H1 (cell line): ENCODE measurements around the gene SSTR5. TPM values are rescaled to one million over a fixed set of nuclear protein-coding genes. Genes with fewer than 3 reads are reported as not detected.

Source experiments
- CTCF ChIA-PET: fragments of 300-600 bp; sonication (Branson Sonifier 250); formaldehyde crosslinking; loops from one replicate; lab custom pipeline; 2021; ENCODE audit not compliant: partially characterized antibody; lab: Charles Lee
- POLR2A ChIA-PET: fragments of 300-600 bp; sonication (Branson Sonifier 250); formaldehyde crosslinking; loops from one replicate; lab custom pipeline; 2021; ENCODE audit warnings: inconsistent platforms; ENCODE audit not compliant: partially characterized antibody; lab: Charles Lee
- DNase-seq, 2 experiments: peaks; one replicate each; pipeline versions ENCODE4 v3.0.0 to v3.0.0-alpha.2; 2010 to 2022; ENCODE audit warnings: low spot score in 2 of 2, low read depth in 1 of 2, mixed read lengths in 1 of 2
- FAIRE-seq: peaks from 2 replicates; lab custom pipeline; 2011; peaks lifted over from hg19 to GRCh38; lab: Jason Lieb, UNC
- H2AFZ ChIP-seq: 2 replicates; pipeline ENCODE4 v1.8.1; 2012; ENCODE audit warnings: low read length, inconsistent platforms
- H2AK5ac ChIP-seq: 2 replicates; pipeline ENCODE4 v1.6.1; 2013; ENCODE audit warnings: low read depth, low read length
- H2BK120ac ChIP-seq: replicated peaks from 2 replicates; pipeline ENCODE3; 2013; ENCODE audit warnings: low read depth, low read length, inconsistent platforms
- H2BK12ac ChIP-seq: 2 replicates; pipeline ENCODE4 v1.6.1; 2013; ENCODE audit warnings: low read depth, low read length
- H2BK15ac ChIP-seq: 2 replicates; pipeline ENCODE4 v1.6.1; 2013; ENCODE audit warnings: low read length
- H2BK20ac ChIP-seq: 2 replicates; pipeline ENCODE4 v1.6.1; 2013; ENCODE audit warnings: low read length
- H2BK5ac ChIP-seq: 2 replicates; pipeline ENCODE4 v1.6.1; 2013; ENCODE audit warnings: low read depth, low read length
- H3K14ac ChIP-seq: 2 replicates; pipeline ENCODE4 v1.6.1; 2013; ENCODE audit warnings: inconsistent platforms; ENCODE audit not compliant: insufficient read length
- H3K18ac ChIP-seq: 2 replicates; pipeline ENCODE4 v1.6.1; 2013; ENCODE audit warnings: low read length; ENCODE audit errors: extremely low read depth
- H3K23ac ChIP-seq: 2 replicates; pipeline ENCODE4 v1.6.1; 2013; ENCODE audit warnings: inconsistent platforms; ENCODE audit not compliant: insufficient read length
- H3K23me2 ChIP-seq: 2 replicates; pipeline ENCODE4 v1.6.1; 2013; ENCODE audit warnings: low read depth, low read length
- H3K27ac ChIP-seq: 2 replicates; pipeline ENCODE4 v1.6.1; 2011; ENCODE audit warnings: low read depth, low read length, inconsistent platforms
- H3K27me3 ChIP-seq, 4 experiments: replicated peaks in 1 of 4; 1 replicate in 1 of 4; 2 replicates in 3 of 4; pipeline versions ENCODE4 v1.6.1 to v1.8.1; 2011 to 2013; ENCODE audit warnings: low read length in 3 of 4, mild to moderate bottlenecking in 3 of 4, inconsistent platforms in 2 of 4, mixed read lengths in 2 of 4, moderate library complexity in 1 of 4; ENCODE audit not compliant: control insufficient read depth in 3 of 4, insufficient read depth in 3 of 4; ENCODE audit errors: extremely low read depth in 1 of 4
- H3K36me3 ChIP-seq, 4 experiments: 2 replicates each; pipeline versions ENCODE4 v1.6.1 to v1.8.1; 2011 to 2013; ENCODE audit warnings: mild to moderate bottlenecking in 4 of 4, low read length in 3 of 4, moderate library complexity in 2 of 4, control low read depth in 1 of 4, inconsistent platforms in 1 of 4; ENCODE audit not compliant: insufficient read depth in 4 of 4, control insufficient read depth in 2 of 4
- H3K4ac ChIP-seq: replicated peaks from 2 replicates; pipeline ENCODE3; 2013; ENCODE audit warnings: low read length, low read depth, mixed read lengths, inconsistent platforms; ENCODE audit not compliant: insufficient read length
- H3K4me1 ChIP-seq, 4 experiments: replicated peaks in 1 of 4; 1 replicate in 1 of 4; 2 replicates in 3 of 4; pipeline versions ENCODE4 v1.6.1 to v1.8.1; 2011 to 2013; ENCODE audit warnings: low read length in 3 of 4, inconsistent platforms in 2 of 4, mixed read lengths in 1 of 4; ENCODE audit not compliant: insufficient read depth in 4 of 4, control insufficient read depth in 3 of 4
- H3K4me2 ChIP-seq, 2 experiments: 2 replicates each; pipeline versions ENCODE4 v1.6.1 to v1.8.1; 2011 to 2013; ENCODE audit warnings: low read depth in 2 of 2, low read length in 2 of 2, control low read depth in 1 of 2, inconsistent platforms in 1 of 2, mild to moderate bottlenecking in 1 of 2; ENCODE audit not compliant: insufficient read depth in 1 of 2
- H3K4me3 ChIP-seq, 4 experiments: fragments of 200-600, 300-600 bp in 1 of 4; sonication (generic), shearing (Covaris generic), sonication (Bioruptor Twin) in 1 of 4; 2 replicates each; pipeline versions ENCODE4 v1.5.1 to v1.8.1; 2011 to 2016; ENCODE audit warnings: low read length in 4 of 4, low read depth in 3 of 4, control low read depth in 2 of 4, inconsistent platforms in 2 of 4, mild to moderate bottlenecking in 2 of 4, mixed read lengths in 1 of 4, moderate library complexity in 1 of 4; ENCODE audit not compliant: insufficient read depth in 2 of 4; ENCODE audit errors: extremely low read depth in 1 of 4
- H3K56ac ChIP-seq: replicated peaks from 2 replicates; pipeline ENCODE3; 2013; ENCODE audit warnings: low read depth, mild to moderate bottlenecking, mixed read lengths, low read length, inconsistent platforms; ENCODE audit not compliant: insufficient read length
- H3K79me1 ChIP-seq: 2 replicates; pipeline ENCODE4 v1.6.1; 2013; ENCODE audit warnings: low read depth, low read length, control low read depth
- H3K79me2 ChIP-seq, 2 experiments: 2 replicates each; pipeline versions ENCODE4 v1.6.1 to v1.8.1; 2012 to 2013; ENCODE audit warnings: low read length in 2 of 2, mild to moderate bottlenecking in 2 of 2, inconsistent platforms in 1 of 2; ENCODE audit not compliant: insufficient read depth in 2 of 2, control insufficient read depth in 1 of 2
- H3K9ac ChIP-seq, 4 experiments: replicated peaks in 1 of 4; 1 replicate in 1 of 4; 2 replicates in 3 of 4; pipeline versions ENCODE4 v1.6.1 to v1.8.1; 2011 to 2013; ENCODE audit warnings: low read depth in 3 of 4, low read length in 3 of 4, control low read depth in 2 of 4, mild to moderate bottlenecking in 2 of 4, moderate library complexity in 2 of 4, inconsistent platforms in 1 of 4; ENCODE audit errors: extremely low read depth in 1 of 4
- H3K9me3 ChIP-seq, 2 experiments: 2 replicates each; pipeline versions ENCODE4 v1.6.1 to v1.8.1; 2012 to 2013; ENCODE audit warnings: mild to moderate bottlenecking in 2 of 2, moderate library complexity in 2 of 2, control low read depth in 1 of 2, inconsistent platforms in 1 of 2, low read depth in 1 of 2, low read length in 1 of 2, mixed read lengths in 1 of 2; ENCODE audit not compliant: insufficient read depth in 2 of 2
- H4K20me1 ChIP-seq, 2 experiments: replicated peaks in 1 of 2; 2 replicates each; pipeline versions ENCODE3 to v1.8.1; 2011 to 2013; ENCODE audit warnings: inconsistent platforms in 2 of 2, low read length in 2 of 2, mild to moderate bottlenecking in 1 of 2; ENCODE audit not compliant: insufficient read depth in 2 of 2, control insufficient read depth in 1 of 2
- H4K5ac ChIP-seq: 2 replicates; pipeline ENCODE4 v1.6.1; 2013; ENCODE audit warnings: low read length, low read depth, mixed read lengths, inconsistent platforms; ENCODE audit not compliant: insufficient read length
- H4K8ac ChIP-seq: 2 replicates; pipeline ENCODE4 v1.8.0; 2013; ENCODE audit warnings: mild to moderate bottlenecking, moderate library complexity, low read length, inconsistent platforms; ENCODE audit not compliant: insufficient read depth; ENCODE audit errors: extremely low read depth
- H4K91ac ChIP-seq: replicated peaks from 2 replicates; pipeline ENCODE3; 2013; ENCODE audit warnings: low read length, mixed read lengths, inconsistent platforms; ENCODE audit not compliant: insufficient read length
- BCL11A ChIP-seq, 2 experiments: IDR thresholded peaks; one replicate each; pipeline ENCODE4 v1.6.1; 2011; ENCODE audit warnings: low read depth in 2 of 2, low read length in 2 of 2, mild to moderate bottlenecking in 2 of 2
- CEBPB ChIP-seq: IDR thresholded peaks from 2 replicates; pipeline ENCODE4 v1.6.1; 2012; ENCODE audit warnings: low read depth, low read length
- CHD1 ChIP-seq: IDR thresholded peaks from 2 replicates; pipeline ENCODE4 v1.6.1; 2012; ENCODE audit warnings: low read depth, low read length, improper control_type of control experiment
- GTF2F1 ChIP-seq: IDR thresholded peaks from 2 replicates; pipeline ENCODE4 v1.6.1; 2012; ENCODE audit warnings: low read depth, low read length, improper control_type of control experiment, borderline replicate concordance
- HDAC2 ChIP-seq, 2 experiments: fragments of 300-600 bp in 1 of 2; sonication (generic) in 1 of 2; IDR thresholded peaks; 2 replicates each; pipeline ENCODE4 v1.6.1; 2011 to 2012; ENCODE audit warnings: low read depth in 2 of 2, low read length in 2 of 2, mild to moderate bottlenecking in 2 of 2, moderate library complexity in 2 of 2, borderline replicate concordance in 1 of 2, inconsistent platforms in 1 of 2
- KDM1A ChIP-seq: fragments of 200-600, 300-600 bp; sonication (generic); IDR thresholded peaks from 2 replicates; pipeline ENCODE4 v1.7.1; 2016; ENCODE audit warnings: mild to moderate bottlenecking, low read length, borderline replicate concordance
- NRF1 ChIP-seq: IDR thresholded peaks from 2 replicates; pipeline ENCODE4 v1.6.1; 2011; ENCODE audit warnings: mild to moderate bottlenecking, low read depth, low read length, improper control_type of control experiment
- SP4 ChIP-seq: IDR thresholded peaks from 2 replicates; pipeline ENCODE4 v1.6.1; 2012; ENCODE audit warnings: low read length, inconsistent platforms
- TEAD4 ChIP-seq: IDR thresholded peaks from 2 replicates; pipeline ENCODE4 v1.6.1; 2012; ENCODE audit warnings: low read depth, low read length, inconsistent platforms, mixed read lengths
- USF2 ChIP-seq: IDR thresholded peaks from 2 replicates; pipeline ENCODE4 v1.6.1; 2011; ENCODE audit warnings: low read length, improper control_type of control experiment
- WGBS, 2 experiments: shearing (Covaris generic) in 1 of 2; methylation state at CpG; one replicate each; pipeline versions ENCODE4 v1.1.6 to v1.1.7; 2013 to 2015; ENCODE audit warnings: low lambda C conversion rate in 2 of 2, mixed read lengths in 2 of 2, inconsistent platforms in 1 of 2, low coverage in 1 of 2, missing lambda C conversion rate in 1 of 2; ENCODE audit not compliant: insufficient replicate concordance in 2 of 2, insufficient coverage in 1 of 2, insufficient read length in 1 of 2; ENCODE audit errors: extremely low coverage in 1 of 2, missing lambda C conversion rate in 1 of 2; 5-methylcytosine and 5-hydroxymethylcytosine counted together
- polyA plus RNA-seq, 7 experiments: library from polyadenylated mRNA; depleted of rRNA in 3 of 7; stranded (reverse) in 5 of 7; unstranded in 2 of 7; fragments of >200 nt in 5 of 7; fragments of 200-250 nt in 2 of 7; gene quantifications; 1 replicate in 5 of 7; 2 replicates in 1 of 7; 4 replicates in 1 of 7; pipeline versions ENCODE4 v1.2.1 to v1.2.3, GENCODE V29; 2011 to 2013; ENCODE audit warnings: missing spikeins in 2 of 7, mixed read lengths in 2 of 7
- total RNA-seq: library from RNA; stranded (reverse); fragmentation: NEBNext Ultra II Directional; extraction: Animal tissue kit (Norgen Biotek cat#: 25700); gene quantifications from 2 replicates; pipeline ENCODE4 v1.2.1, GENCODE V29; 2021

SSTR5 gene
- total and polyA plus RNA-seq, 2 of the 8 experiments (the other 6 are each of a cell fraction or from before 2014, with no cell fraction given), result 0.56 to 0.60 TPM

- FAIRE-seq (no peak), DNase-seq (peak in 1 of 2 experiments; percentile 94)
- H3K9ac ChIP-seq, result no peak overlapping the region
- no peaks in the 10 kb centered on the region for H3K36me3 ChIP-seq
- peak overlapping the region; percentile 30 to 66 (median 47) for H3K4me3 ChIP-seq
- 11% methylated on average over 33 of the region's 61 CpGs; no CpG with 5 or more reads in 1 of the 2 experiments for WGBS, 2 experiments
- H3K23ac ChIP-seq, result no peak overlapping the region
- no peak overlapping the region for H2BK20ac ChIP-seq
- H4K5ac ChIP-seq, result no peak overlapping the region
- H3K4ac ChIP-seq, result peak overlapping the region; percentile 78
- H2BK5ac ChIP-seq, result no peak overlapping the region; the same call in 1 of the 2 replicates
- H3K79me1 ChIP-seq, result no peaks in the 10 kb centered on the region
- H3K27me3 ChIP-seq, result peaks cover 0 to 5% (median 2%) of the 10 kb centered on the region in 4 experiments; a peak in 2 of 7 replicates
- ChIA-PET POLR2A (interaction anchor here (0.9 to 1.5 kb wide), 2 partner anchors 9 to 91 kb away, joined by 3 read pairs; no protein-coding TSS in a partner anchor), CTCF (interaction anchor here (0.6 to 1.8 kb wide), 25 partner anchors 8 to 393 kb away, joined by 3 to 9 read pairs (median 3); no protein-coding TSS in a partner anchor)
- H3K4me1 ChIP-seq, result peaks cover 0 to 9% (median 2%) of the 10 kb centered on the region in 4 experiments; a peak in 4 of 7 replicates
- peak overlapping the region; percentile 17 to 96; a peak in 3 of 4 replicates for H3K4me2 ChIP-seq
- H2BK15ac ChIP-seq, result no peak overlapping the region
- no peak overlapping the region for H2BK120ac ChIP-seq
- H2AK5ac ChIP-seq, result no peak overlapping the region
- H4K91ac ChIP-seq, result peak overlapping the region; percentile 54
- no peaks in the 10 kb centered on the region for H3K9me3 ChIP-seq
- H2AFZ ChIP-seq, result no peak overlapping the region; the same call in 1 of the 2 replicates
- H3K56ac ChIP-seq, result no peak overlapping the region
- peaks cover 4% of the 10 kb centered on the region; the same call in 1 of the 2 replicates for H3K23me2 ChIP-seq
- peak overlapping the region; percentile 89; the same call in 1 of the 2 replicates for H4K8ac ChIP-seq
- H3K27ac ChIP-seq, result no peak overlapping the region
- no peak overlapping the region for H3K14ac ChIP-seq
- peak overlapping the region; percentile 50; the same call in 1 of the 2 replicates for H2BK12ac ChIP-seq
- H3K18ac ChIP-seq, result peak overlapping the region; percentile 71
- H3K79me2 ChIP-seq, result no peaks in the 10 kb centered on the region
- H4K20me1 ChIP-seq, result peaks cover 0 to 1% of the 10 kb centered on the region in 2 experiments
- TF ChIP-seq CHD1, result no peak
- no peak for TF ChIP-seq SP4
- no peak for TF ChIP-seq GTF2F1
- TF ChIP-seq HDAC2 (IDR thresholded peaks at IDR 0.05; ENCODE audit: borderline replicate concordance in 1 of 2, low read depth in 2 of 2, low read length in 2 of 2), result no peak
- no peak for TF ChIP-seq NRF1
- TF ChIP-seq CEBPB, result no peak
- no peak for TF ChIP-seq KDM1A
- TF ChIP-seq USF2, result no peak
- TF ChIP-seq TEAD4, result no peak
- TF ChIP-seq BCL11A (IDR thresholded peaks at IDR 0.05; ENCODE audit: low read depth in 2 of 2, low read length in 2 of 2), result no peak
These were observed 30.5 kb downstream of the SSTR5 start for GRCh38 chr16:1102921-1103635.
